ENCODE data around the gene CPNE6.
A peak's percentile ranks its signal among the peaks of the same experiment; 100 is the strongest.
"Not testable (repeated sequence)": the region's sequence is repeated elsewhere in the genome, so short reads cannot be mapped to it uniquely, and the experiment has no call there.

Gene CPNE6

GRCh38 chr14:24088095-24088494, 16.7 kb downstream of the CPNE6 start:
- no peak for DNase-seq

- no peak for DNase-seq
Measured at GRCh38 chr14:24089890-24090289, 18.5 kb downstream of the CPNE6 start.

DNA sequence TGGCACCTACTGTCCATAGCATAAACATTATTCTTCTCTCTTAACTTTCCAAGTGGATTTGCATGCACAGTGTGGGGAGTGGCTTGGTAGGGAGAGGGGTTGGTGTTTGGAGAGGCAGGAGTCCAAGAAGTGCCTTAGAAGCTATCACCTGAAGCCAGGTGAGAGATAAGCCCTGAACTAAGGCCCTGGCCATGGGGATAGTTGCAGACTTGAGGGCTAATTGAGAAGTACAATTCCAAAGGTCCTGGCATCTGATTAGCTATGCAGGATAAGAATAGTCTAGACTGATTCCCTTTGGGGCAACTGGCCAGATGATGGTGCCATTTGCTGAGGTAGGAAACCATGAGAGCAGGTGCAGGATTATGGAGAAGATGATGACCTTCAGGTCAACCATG, 20.7 kb downstream of the CPNE6 start:
- no peak for DNase-seq

GRCh38 chr14:24092505-24093206, 21.3 kb downstream of the CPNE6 start:
- DNase-seq: no peak

GRCh38 chr14:24093207-24093900, 22.0 kb downstream of the CPNE6 start:
- no peak for DNase-seq

DNA sequence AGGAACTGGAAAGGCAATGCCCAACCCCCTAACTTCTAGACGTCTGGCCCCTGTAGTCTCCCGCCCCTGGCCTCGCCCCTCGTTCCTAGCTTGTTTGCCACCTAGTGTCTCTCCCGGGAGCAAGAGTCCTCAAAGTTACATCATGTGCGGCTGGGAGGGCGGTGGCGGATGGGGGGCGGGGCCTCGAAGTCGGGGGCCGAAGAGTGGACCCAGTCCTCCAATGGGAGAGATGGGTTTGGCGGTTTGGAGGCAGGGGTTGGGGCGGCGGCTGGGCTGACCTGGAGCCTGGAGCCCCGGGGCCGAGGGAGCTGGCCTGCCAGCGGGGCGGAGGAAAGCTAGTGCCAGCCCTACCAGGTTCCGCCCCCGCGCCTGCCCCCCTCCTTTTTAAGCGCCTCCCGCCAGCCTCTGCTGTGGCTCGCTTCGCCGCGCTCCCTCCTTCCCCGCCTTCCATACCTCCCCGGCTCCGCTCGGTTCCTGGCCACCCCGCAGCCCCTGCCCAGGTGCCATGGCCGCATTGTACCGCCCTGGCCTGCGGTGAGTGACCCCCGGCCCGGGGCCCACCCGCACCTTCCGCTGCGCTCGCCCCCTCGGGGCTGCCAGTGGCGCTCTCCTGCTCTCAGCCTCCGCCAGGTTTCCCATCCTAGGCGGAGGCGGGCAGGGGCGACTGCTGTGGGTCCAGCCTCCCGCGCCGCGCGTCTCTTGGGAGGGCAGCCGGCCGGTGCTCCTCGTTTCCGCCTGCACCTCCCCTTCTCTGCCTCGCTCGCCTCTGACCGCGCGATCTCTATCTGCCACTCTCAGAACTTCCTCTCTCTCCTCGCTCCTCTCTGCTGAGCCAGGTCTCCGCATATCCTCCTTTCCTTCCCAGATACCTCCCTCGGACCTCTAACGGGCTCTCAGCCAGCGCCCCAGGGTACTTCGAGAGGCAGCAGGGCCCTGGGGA, 22.8 kb downstream of the CPNE6 start, which contains the start of gene PCK2:
PCK2 (plus strand) TSS at position 411 of the 940 bp plus-strand sequence; CDS start at position 506, 95 bp downstream.
- DNase-seq: peak; percentile 95

DNA sequence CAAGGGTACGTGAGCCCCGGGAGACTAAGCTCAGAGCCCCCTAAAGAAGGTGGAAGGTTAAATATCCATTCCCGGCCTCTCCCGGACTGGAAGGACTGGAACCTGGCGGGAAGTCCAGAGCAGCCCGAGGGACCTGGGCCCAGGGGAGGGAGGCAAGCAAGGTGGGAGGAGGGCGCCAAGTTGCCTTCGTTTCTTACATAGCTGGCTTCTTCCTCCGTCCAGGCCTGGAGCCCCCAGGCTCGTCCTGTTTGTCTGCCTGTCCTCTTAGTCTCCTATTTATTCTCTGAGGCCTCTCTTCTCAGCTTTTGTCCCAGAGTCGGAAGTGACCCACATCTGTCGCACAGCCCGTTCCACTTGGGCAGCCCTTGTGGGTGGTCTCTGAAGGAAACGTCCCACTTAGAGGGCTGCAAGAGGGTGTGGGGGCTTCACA, 23.5 kb downstream of the CPNE6 start:
- DNase-seq: no peak

GRCh38 chr14:24095271-24096068, 24.1 kb downstream of the CPNE6 start:
- DNase-seq: peak; percentile 87

DNA sequence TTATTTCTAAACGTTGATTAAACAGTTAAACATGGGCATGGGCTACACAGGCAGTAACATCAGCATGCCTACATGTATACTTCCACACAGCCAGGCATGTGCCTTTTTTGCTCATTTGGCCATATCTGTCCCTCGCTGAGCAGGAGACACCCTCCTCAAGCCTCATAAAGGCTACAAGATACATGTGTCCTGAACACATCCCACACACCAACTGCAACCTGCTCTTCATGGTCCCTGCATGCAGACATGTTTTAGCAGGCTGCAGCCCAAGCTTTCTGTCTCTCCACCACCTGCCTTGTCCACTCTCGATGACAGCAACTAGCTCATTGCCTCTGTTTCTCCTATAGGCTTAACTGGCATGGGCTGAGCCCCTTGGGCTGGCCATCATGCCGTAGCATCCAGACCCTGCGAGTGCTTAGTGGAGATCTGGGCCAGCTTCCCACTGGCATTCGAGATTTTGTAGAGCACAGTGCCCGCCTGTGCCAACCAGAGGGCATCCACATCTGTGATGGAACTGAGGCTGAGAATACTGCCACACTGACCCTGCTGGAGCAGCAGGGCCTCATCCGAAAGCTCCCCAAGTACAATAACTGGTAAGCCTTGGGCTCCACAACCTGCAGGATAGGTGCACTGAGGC, 25.3 kb downstream of the CPNE6 start:
- DNase-seq: no peak

DNA sequence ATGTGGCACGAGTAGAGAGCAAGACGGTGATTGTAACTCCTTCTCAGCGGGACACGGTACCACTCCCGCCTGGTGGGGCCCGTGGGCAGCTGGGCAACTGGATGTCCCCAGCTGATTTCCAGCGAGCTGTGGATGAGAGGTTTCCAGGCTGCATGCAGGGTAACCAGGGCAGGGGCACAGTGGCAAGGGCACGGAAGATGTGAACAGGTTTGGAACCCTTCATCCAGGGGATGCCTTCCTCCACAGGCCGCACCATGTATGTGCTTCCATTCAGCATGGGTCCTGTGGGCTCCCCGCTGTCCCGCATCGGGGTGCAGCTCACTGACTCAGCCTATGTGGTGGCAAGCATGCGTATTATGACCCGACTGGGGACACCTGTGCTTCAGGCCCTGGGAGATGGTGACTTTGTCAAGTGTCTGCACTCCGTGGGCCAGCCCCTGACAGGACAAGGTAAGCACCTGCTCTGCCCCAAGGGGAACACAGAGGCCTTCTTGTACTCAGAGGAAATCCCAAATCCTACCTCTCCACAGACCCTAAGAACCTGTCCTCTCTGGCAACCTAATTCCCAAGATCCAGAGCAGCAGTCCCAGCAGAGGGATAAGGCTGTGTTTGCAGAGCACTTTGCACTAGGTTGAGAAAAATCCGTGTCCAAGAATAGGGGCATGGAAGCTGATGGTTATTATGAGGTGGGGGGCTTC, 27.0 kb downstream of the CPNE6 start:
- no peak for DNase-seq

DNA sequence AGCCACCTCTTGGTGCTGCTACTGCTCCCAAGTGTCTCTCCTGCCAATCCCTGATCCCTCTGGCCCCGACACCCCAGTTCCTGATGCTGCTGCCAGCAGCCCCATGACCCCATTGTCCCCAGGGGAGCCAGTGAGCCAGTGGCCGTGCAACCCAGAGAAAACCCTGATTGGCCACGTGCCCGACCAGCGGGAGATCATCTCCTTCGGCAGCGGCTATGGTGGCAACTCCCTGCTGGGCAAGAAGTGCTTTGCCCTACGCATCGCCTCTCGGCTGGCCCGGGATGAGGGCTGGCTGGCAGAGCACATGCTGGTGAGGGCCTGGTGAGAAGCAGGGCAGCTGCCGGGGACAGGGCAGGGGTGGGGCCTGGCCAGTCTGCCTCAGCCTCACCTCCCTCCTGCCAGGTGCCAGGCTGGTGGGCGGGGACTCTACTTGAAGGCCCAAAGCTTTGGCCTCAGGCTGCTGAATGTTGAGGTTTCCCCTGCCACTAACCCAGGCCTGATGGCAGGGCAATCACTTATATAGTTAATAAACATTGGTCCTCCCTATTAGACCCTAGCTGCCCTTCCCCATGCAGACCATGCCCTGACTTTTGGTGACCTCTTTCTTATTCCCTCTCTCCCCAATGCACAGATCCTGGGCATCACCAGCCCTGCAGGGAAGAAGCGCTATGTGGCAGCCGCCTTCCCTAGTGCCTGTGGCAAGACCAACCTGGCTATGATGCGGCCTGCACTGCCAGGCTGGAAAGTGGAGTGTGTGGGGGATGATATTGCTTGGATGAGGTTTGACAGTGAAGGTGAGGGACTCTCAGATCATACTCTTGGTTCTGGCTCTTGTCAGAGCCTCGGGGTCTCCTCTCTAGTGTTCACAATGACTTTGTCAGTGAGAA, 27.8 kb downstream of the CPNE6 start:
- no peak for DNase-seq

GRCh38 chr14:24100197-24100981, 29.0 kb downstream of the CPNE6 start:
- no peak for DNase-seq

GRCh38 chr14:24100982-24101494, 29.7 kb downstream of the CPNE6 start:
- no peak for DNase-seq

DNA sequence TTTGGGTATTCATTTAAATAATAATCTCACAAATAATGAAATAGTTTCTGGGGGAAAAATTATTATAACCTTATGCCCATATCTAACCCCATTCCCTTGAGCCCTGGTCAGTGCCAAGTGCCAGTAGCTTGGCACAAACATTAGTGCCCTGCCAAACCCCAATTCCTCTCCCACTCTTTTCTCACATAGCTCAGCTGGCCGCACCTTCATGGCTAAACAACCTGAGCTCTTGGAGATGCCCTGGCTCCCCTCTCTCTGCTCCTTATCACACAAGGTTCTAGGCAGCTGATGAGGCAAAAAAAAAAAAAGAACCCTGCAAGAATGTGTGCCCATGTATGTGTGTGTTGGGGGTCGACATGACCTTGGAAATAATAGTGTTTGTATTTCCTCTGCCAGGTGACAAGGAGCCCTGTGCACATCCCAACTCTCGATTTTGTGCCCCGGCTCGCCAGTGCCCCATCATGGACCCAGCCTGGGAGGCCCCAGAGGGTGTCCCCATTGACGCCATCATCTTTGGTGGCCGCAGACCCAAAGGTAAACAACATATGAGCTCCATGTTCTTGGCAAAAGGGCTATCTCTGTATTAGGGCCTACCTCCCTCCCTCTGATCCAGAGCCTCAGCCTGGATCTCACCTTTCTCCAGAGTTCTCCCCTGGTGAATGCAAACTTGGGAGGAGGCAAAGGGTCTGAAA, 31.1 kb downstream of the CPNE6 start:
- DNase-seq: no peak

GRCh38 chr14:24103451-24103850, 32.1 kb downstream of the CPNE6 start:
- DNase-seq: no peak

DNA sequence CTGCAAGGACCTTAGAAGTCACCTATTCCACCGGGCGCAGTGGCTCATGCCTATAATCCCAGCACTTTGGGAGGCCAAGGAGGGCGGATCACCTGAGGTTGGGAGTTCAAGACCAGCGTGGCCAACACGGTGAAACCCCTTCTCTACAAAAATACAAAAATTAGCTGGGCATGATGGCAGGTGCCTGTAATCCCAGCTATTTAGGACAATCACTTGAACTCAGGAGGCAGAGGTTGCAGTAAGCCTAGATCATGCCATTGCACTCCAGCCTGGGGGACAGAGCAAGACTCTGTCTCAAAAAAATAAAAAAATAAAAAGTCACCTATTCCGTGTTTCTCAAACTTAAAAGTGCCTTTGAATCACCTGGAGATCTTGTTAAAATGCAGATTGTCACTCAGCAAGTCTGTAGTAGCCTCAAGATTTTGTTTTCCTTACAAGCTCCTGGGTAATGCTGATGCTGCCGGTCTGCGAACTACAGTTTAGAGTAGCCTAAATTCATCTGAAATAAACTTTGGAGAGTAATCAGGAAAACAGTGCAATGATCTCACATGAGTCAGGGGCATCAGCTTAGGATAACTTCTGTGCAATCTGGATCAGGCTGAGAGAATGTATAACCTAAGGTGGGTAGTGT, 34.4 kb downstream of the CPNE6 start:
- not testable (repeated sequence) for DNase-seq

DNA sequence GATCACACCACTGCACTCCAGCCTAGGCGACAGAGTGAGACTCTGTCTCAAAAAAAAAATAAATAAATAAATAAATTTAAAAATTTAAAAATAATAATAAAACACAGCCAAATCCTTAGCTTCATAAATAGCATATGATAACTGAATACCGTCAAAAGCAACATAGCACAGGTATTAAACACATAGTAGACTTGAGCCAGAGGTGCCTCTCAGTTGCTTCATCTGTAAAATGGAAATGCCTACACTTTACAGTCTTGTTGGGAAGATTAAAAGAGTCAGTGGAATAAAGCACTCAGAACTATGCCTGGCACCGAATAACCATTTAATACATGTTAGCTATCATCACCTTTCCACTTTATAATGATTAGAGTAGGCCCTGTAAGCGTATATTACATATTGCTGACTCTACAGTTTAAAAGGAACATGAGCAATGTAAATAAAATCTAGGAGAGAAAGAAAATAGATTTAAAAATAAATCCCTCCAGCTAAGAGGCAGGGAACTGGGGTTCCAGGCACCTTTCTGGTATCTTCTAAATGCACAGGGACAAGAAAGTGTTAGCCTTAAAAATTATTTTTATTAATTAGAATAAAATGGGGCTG, 35.4 kb downstream of the CPNE6 start:
- DNase-seq: no peak
